ENCODE measurements around the gene C5AR1.
"Not testable (repeated sequence)": the region's sequence is repeated elsewhere in the genome, so short reads cannot be mapped to it uniquely, and the experiment has no call there.

- TF ChIP-seq TAF1 (IDR thresholded peaks at IDR 0.05; ENCODE audit: low read depth, low read length); POLR2A (IDR thresholded peaks at IDR 0.05; ENCODE audit: low read depth, low read length); POLR2AphosphoS5 (IDR thresholded peaks at IDR 0.05; ENCODE audit: low read depth, low read length); PAX5 (IDR thresholded peaks at IDR 0.05; ENCODE audit: insufficient read depth, low read length, severe bottlenecking); POU2F2 (IDR thresholded peaks at IDR 0.05; ENCODE audit: low read depth, low read length); SPI1 (IDR thresholded peaks at IDR 0.05; ENCODE audit: low read depth, low read length): not testable (repeated sequence)
Measured at GRCh38 chr19:47276513-47276912, 33.1 kb upstream of the C5AR1 start.
